D341Med (cell line): ENCODE measurements around the gene PRKCSH.
"Not testable (repeated sequence)": the region's sequence is repeated elsewhere in the genome, so short reads cannot be mapped to it uniquely, and the experiment has no call there.

ENCODE experiments used
- DNase-seq: peaks from one replicate; pipeline ENCODE4 v3.0.0; 2012; ENCODE audit warnings: low spot score

The PRKCSH gene

DNA sequence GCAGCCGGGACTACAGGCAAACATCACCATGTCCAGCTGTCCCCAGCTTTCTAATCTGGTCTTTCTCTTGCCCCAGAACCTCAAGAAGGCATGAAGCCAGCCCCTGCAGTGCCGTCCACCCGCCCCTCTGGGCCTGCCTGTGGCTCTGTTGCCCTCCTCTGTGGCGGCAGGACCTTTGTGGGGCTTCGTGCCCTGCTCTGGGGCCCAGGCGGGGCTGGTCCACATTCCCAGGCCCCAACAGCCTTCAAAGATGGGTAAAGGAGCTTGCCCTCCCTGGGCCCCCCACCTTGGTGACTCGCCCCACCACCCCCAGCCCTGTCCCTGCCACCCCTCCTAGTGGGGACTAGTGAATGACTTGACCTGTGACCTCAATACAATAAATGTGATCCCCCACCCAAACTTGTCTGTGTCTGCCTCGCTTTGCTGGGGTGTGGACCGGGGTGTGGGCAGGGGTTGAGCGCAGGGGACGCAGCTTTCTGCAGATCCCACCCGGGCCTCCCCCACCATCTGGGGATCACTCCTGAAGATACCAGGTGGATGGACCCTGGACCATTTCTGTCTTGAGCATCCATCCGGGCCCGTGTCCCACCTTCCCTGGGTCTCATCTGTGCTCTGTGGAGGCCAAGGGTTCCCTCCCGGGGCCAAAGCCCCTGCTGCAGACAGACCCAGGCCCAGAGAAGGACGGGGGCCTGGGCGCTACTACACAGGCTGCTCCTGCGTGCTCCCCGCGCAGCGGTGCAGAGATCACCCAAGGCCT, 15.3 kb downstream of the PRKCSH start:
- DNase-seq: peak; percentile 33

GRCh38 chr19:11451327-11451870, 16.0 kb downstream of the PRKCSH start:
- peak; percentile 34 for DNase-seq

GRCh38 chr19:11451871-11452619, 16.6 kb downstream of the PRKCSH start:
- DNase-seq: peak; percentile 34

GRCh38 chr19:11452620-11453310, 17.3 kb downstream of the PRKCSH start:
- DNase-seq: peak; percentile 45

- peak; percentile 73 for DNase-seq
These were observed 18.3 kb downstream of the PRKCSH start for GRCh38 chr19:11453468-11454341.

DNA sequence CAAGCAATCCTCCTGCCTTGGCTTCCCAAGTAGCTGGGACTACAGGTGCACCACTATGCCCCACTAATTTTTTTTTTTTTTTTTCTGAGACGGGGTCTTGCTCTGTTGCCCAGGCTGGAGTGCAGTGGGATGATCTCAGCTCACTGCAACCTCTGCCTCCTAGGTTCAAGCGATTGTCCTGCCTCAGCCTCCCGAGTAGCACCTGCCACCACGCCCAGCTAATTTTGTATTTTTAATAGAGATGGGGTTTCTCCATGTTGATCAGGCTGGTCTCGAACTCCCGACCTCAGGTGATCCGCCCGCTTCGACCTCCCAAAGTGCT, 19.8 kb downstream of the PRKCSH start:
- not testable (repeated sequence) for DNase-seq

GRCh38 chr19:11456659-11457058, 21.2 kb downstream of the PRKCSH start:
- no peak for DNase-seq

DNA sequence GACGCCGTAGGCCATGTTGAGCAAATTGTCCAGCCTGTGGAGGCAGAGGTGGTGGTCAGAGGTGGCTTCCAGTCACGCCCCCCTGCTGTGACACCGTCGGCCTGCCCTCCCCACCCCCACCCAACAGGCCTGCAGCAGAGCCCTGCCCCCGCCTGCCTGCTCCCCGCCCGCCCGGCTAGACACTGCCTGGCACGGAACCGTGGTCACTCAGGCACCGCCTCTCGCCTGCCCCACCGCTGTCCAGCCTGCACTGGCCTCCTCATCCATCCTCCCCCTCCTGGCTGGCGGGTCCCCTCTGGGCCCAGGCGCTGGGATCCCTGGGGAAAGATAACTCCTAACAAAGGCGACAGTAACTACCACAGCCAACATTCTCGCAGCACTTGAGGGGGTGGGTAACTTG, 21.7 kb downstream of the PRKCSH start:
- DNase-seq: peak; percentile 38

DNA sequence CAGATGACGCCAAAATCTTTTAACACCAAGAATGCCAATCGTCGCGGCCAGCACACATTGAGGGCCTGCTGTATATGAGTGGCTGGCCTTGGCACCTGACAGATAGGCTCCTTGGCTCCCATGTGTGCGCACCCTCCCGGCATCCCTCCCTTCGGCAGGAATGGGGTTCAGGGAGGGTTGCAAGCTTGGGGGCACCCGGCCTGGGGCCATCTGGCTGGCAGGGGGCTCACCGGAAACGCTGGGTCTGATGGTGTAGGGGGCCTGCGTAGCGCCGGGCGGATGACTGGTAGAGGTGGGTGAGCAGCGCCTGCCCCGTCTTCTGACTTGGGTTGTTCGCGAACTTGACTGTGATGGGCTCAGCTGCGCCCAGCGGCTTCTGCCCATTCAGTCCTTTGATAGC, 22.4 kb downstream of the PRKCSH start:
- DNase-seq: peak; percentile 33

DNA sequence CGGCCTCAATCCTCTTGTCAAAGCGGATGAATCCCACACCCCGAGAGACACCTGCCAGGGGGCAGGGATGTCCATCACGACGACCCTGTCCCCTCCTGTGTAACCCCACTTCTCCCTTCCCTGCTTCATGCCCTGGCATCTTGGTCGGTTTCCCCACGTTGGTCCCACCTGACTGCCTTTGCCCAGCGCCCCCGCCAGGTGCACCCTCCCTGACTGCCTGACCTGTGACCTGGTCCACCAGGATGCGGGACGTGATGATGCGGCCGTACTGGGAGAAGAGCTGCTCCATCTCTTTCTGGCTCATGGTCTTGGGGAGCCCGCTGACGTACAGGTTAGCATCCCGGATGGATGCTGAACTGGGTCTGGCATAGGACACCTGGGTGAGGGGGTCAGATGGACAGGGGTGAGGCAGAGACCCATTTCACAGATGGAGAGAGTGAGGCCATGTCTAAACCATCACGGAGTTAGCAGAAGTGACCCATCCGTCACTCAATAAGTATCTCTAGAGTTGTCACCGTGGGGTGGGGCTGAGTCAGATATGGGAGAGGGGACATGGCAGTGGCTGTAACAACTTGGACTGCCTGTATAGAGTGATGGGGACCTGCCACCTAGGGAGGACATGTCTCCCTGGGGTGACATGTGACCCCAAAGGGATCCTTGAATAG, 22.9 kb downstream of the PRKCSH start:
- no peak for DNase-seq

GRCh38 chr19:11458912-11459311, 23.5 kb downstream of the PRKCSH start:
- not testable (repeated sequence) for DNase-seq

GRCh38 chr19:11460207-11460606, 24.8 kb downstream of the PRKCSH start:
- peak; percentile 49 for DNase-seq

DNA sequence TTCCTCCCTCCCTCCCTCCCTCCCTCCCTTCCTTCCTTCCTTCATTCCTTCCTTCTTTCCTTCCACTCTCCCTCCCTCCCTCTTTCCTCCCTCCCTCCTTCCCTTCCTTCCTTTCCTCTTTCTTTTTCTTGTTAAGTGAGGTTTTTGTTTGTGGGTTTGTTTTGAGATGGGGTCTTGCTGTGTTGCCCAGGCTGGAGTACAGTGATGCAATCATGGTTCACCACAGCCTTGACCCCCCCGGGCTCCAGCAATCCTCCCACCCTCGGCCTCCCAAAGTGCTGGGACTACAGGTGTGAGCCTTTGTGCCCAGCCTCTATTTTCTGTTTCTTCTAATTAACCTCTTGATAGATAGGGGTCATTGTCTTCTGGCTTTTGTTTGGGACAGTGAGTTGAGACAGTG, 26.0 kb downstream of the PRKCSH start:
- no peak for DNase-seq

DNA sequence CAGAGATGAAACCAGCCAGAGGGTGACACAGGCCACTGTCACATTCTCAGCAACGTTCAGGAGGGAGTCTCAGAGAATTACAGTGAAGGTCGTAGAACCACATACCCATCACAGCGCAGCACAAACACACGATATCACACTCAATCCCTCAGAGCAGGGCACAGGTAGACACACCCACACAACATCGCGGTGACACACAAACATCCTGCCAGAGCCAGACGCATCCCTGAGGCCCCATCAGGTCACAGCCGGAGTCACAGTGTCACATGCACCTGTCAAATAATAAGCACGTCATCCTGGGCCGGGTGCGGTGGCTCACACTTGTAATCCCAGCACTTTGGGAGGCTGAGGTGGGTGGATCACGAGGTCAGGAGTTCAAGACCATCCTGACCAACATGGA, 28.0 kb downstream of the PRKCSH start:
- DNase-seq: no peak

GRCh38 chr19:11464333-11465265, 29.2 kb downstream of the PRKCSH start:
- DNase-seq: no peak

- DNase-seq: no peak
These were observed 30.2 kb downstream of the PRKCSH start for GRCh38 chr19:11465600-11465999.

GRCh38 chr19:11468266-11468845, 32.9 kb downstream of the PRKCSH start:
- DNase-seq: not testable (repeated sequence)

DNA sequence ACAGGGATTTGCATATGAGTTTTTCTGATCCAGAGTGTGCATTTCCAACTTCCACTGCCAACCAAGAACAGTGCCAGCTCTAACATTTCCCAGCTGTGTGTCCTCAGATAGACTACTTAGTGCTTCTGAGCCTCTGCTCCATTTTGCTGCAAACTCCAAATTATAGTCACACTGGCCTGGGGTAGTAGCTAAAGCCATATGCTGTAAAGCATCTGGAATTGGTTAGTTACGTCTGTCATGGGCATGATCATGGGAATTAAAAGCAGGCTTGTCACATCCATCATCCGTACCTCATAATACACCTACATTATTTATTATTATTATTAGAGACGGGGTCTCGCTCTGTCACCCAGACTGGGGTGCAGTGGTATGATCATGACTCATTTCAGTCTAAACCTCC, 38.3 kb downstream of the PRKCSH start:
- DNase-seq: no peak

DNA sequence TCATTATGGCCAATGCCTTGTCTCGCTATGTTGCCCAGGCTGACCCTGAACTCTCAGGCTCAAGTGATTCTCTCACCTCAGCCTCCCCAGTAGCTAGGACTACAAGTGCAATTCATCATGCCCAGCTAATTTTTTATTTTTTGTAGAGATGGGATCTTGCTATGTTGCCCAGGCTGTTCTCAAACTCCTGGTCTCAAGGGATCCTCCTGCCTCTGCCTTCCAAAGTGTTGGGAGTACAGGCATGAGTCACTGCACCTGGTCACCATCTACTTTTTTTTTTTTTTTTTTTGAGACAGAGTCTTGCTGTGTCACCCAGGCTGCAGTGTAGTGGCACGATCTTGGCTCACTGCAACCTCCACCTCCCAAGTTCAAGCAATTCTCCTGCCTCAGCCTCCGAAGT, 39.9 kb downstream of the PRKCSH start:
- not testable (repeated sequence) for DNase-seq

DNA sequence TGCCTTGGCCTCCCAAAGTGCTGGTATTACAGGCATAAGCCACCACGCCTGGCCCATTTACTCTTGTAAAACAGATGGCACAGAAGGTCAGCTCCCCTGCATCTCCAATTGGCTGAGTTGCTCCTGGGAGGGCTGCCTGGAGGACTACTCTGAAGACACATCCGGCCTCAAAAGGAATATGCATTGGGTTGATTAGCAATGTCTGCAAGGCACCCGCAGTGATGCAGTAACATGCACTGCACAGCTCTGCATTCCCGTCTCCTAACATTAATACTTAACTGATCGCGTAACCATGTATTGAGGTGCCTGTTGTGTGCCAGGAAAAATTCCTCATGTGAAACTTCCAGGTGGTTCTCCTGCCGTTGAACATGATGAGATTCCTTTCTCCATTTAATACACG, 40.4 kb downstream of the PRKCSH start:
- DNase-seq: no peak
